HepG2 (cell line): ENCODE results near the gene NCBP3. TPM values are rescaled to one million over a fixed set of nuclear protein-coding genes. Genes with fewer than 3 reads are reported as not detected.

Source experiments
- AKAP8 ChIP-seq: sonication (generic); formaldehyde crosslinking; IDR thresholded peaks from 2 replicates; pipeline ENCODE4 v1.5.1; 2020; ENCODE audit warnings: mild to moderate bottlenecking, missing genetic modification reagents
- ATF7-NPFF ChIP-seq: sonication (generic); formaldehyde crosslinking; IDR thresholded peaks from 2 replicates; pipeline ENCODE4 v1.8.1; 2023; ENCODE audit warnings: mild to moderate bottlenecking, low read depth, missing genetic modification reagents, moderate library complexity
- CAMTA2 ChIP-seq: sonication (generic); formaldehyde crosslinking; IDR thresholded peaks from 2 replicates; pipeline ENCODE4 v1.4.0; 2020; ENCODE audit warnings: mild to moderate bottlenecking, missing genetic modification reagents, borderline replicate concordance
- CCAR2 ChIP-seq: fragments of 200-400 bp; formaldehyde crosslinking; optimal IDR thresholded peaks from 2 replicates; pipeline ENCODE3; 2018; ENCODE audit warnings: low read depth, mild to moderate bottlenecking, low read length, moderate library complexity
- CHD2 ChIP-seq: IDR thresholded peaks from 2 replicates; pipeline ENCODE4 v1.6.1; 2011; ENCODE audit warnings: low read depth, low read length, improper control_type of control experiment
- HNF4G ChIP-seq, 2 experiments: sonication (generic) in 1 of 2; formaldehyde crosslinking in 1 of 2; IDR thresholded peaks; 2 replicates each; pipeline versions ENCODE4 v1.4.0 to v1.6.1; 2011 to 2020; ENCODE audit warnings: borderline replicate concordance in 2 of 2, low read depth in 2 of 2, mild to moderate bottlenecking in 2 of 2, low read length in 1 of 2, missing genetic modification reagents in 1 of 2, moderate library complexity in 1 of 2
- HNRNPL ChIP-seq: fragments of 200-400 bp; formaldehyde crosslinking; IDR thresholded peaks from 2 replicates; pipeline ENCODE4 v1.6.1; 2017; ENCODE audit warnings: mild to moderate bottlenecking, low read depth, low read length
- HOXA7 ChIP-seq: sonication (generic); formaldehyde crosslinking; IDR thresholded peaks from 2 replicates; pipeline ENCODE4 v1.8.1; 2022; ENCODE audit warnings: mild to moderate bottlenecking, missing genetic modification reagents, moderate library complexity
- JDP2 ChIP-seq: sonication (generic); formaldehyde crosslinking; IDR thresholded peaks from 2 replicates; pipeline ENCODE4 v1.8.1; 2022; ENCODE audit warnings: missing genetic modification reagents, borderline replicate concordance
- KLF15 ChIP-seq: sonication (generic); formaldehyde crosslinking; IDR thresholded peaks from 2 replicates; pipeline ENCODE4 v1.8.1; 2023; ENCODE audit warnings: borderline replicate concordance, mild to moderate bottlenecking, inconsistent platforms, missing genetic modification reagents, mixed read lengths
- MAFG ChIP-seq: sonication (generic); formaldehyde crosslinking; IDR thresholded peaks from 2 replicates; pipeline ENCODE4 v1.5.1; 2020; ENCODE audit warnings: mild to moderate bottlenecking, missing genetic modification reagents
- MTF1 ChIP-seq: sonication (generic); formaldehyde crosslinking; IDR thresholded peaks from 2 replicates; pipeline ENCODE4 v1.5.0; 2020; ENCODE audit warnings: missing genetic modification reagents
- NBN ChIP-seq: fragments of 450-650 bp; conservative IDR thresholded peaks from 2 replicates; pipeline ENCODE4 v1.6.1; 2017
- POLR2A ChIP-seq, 2 experiments: IDR thresholded peaks; 2 replicates each; pipeline ENCODE4 v1.6.1; 2011; ENCODE audit warnings: low read depth in 2 of 2, low read length in 2 of 2, mild to moderate bottlenecking in 1 of 2, moderate library complexity in 1 of 2; ENCODE audit not compliant: insufficient read depth in 1 of 2
- SAP130 ChIP-seq: IDR thresholded peaks from 2 replicates; pipeline ENCODE4 v1.6.1; 2016; ENCODE audit warnings: low read depth
- SMARCC2 ChIP-seq: fragments of 450-650 bp; IDR thresholded peaks from 2 replicates; pipeline ENCODE4 v1.6.1; 2017; ENCODE audit warnings: antibody characterized with exemption, mild to moderate bottlenecking
- SRSF1 ChIP-seq: fragments of 200-400 bp; formaldehyde crosslinking; optimal IDR thresholded peaks from 2 replicates; pipeline ENCODE3; 2017; ENCODE audit warnings: mild to moderate bottlenecking, low read depth, low read length, moderate library complexity
- SSRP1 ChIP-seq: IDR thresholded peaks from 2 replicates; pipeline ENCODE4 v1.6.1; 2016; ENCODE audit warnings: control low read depth
- ZNF432 ChIP-seq: sonication (generic); formaldehyde crosslinking; IDR thresholded peaks from 2 replicates; pipeline ENCODE4 v1.5.0; 2020; ENCODE audit warnings: missing genetic modification reagents, mild to moderate bottlenecking, borderline replicate concordance
- ZNF713 ChIP-seq: sonication (generic); formaldehyde crosslinking; IDR thresholded peaks from 2 replicates; pipeline ENCODE4 v1.4.0; 2020; ENCODE audit warnings: mild to moderate bottlenecking, missing genetic modification reagents
- ZNF768 ChIP-seq: sonication (generic); formaldehyde crosslinking; IDR thresholded peaks from 2 replicates; pipeline ENCODE4 v1.4.0; 2020; ENCODE audit warnings: missing genetic modification reagents
- polyA plus RNA-seq, 8 experiments: library from polyadenylated mRNA; depleted of rRNA in 3 of 8; stranded (reverse) in 7 of 8; unstranded in 1 of 8; fragments of >200 nt; fragmentation: Illumina TruSeq in 4 of 8; extraction: Trizol in 4 of 8; gene quantifications; 2 replicates each; pipeline versions ENCODE4 v1.2.1 to v1.2.3, GENCODE V29; 2011 to 2016; ENCODE audit warnings: low read depth in 4 of 8, missing spikeins in 1 of 8, mixed read lengths in 1 of 8; ENCODE audit not compliant: insufficient read depth in 1 of 8
- total RNA-seq, 5 experiments: library from RNA; depleted of rRNA; stranded (reverse); fragments of >200 nt; fragmentation: Illumina TruSeq; extraction: Trizol; gene quantifications; 2 replicates each; pipeline ENCODE4 v1.2.3, GENCODE V29; 2016; ENCODE audit warnings: low read depth in 1 of 5
- TF ChIP-seq, protein P1 (sequence below): sonication (generic); formaldehyde crosslinking; IDR thresholded peaks from 2 replicates; pipeline ENCODE4 v1.8.0; 2022; ENCODE audit warnings: missing genetic modification reagents, mild to moderate bottlenecking, borderline replicate concordance
- TF ChIP-seq, protein P2 (sequence below): sonication (generic); formaldehyde crosslinking; IDR thresholded peaks from 2 replicates; pipeline ENCODE4 v1.5.0; 2020; ENCODE audit warnings: mild to moderate bottlenecking, missing genetic modification reagents
- TF ChIP-seq, protein P3 (sequence below): sonication (generic); formaldehyde crosslinking; IDR thresholded peaks from 2 replicates; pipeline ENCODE4 v1.8.0; 2022; ENCODE audit warnings: mild to moderate bottlenecking, missing genetic modification reagents, borderline replicate concordance

NCBP3 gene
- total and polyA plus RNA-seq, 2 of the 13 experiments (the other 11 are each of a cell fraction or from before 2014, with no cell fraction given), result 19.5 to 24.8 TPM

DNA sequence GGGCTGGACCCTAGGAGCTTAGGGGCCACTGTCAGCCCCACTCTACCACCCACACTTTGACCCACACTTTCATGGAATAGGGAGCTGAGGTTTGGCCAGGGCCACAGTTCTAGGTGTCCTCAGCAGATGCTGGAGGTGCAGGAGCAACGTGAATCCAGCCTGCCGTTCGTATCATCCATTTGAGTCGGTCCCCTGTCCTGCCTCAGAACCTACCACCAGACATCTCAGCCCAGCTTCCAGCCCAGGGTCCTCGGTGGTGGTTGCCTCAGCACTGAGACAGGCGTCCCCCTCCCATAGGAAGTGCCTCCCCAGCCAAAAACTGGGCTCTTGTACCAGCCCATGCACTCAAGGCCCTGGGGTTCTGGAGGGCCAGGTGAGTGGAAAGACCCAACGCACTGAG is 44.7 kb downstream of the NCBP3 start (continued):
- TF ChIP-seq, protein P1, sequence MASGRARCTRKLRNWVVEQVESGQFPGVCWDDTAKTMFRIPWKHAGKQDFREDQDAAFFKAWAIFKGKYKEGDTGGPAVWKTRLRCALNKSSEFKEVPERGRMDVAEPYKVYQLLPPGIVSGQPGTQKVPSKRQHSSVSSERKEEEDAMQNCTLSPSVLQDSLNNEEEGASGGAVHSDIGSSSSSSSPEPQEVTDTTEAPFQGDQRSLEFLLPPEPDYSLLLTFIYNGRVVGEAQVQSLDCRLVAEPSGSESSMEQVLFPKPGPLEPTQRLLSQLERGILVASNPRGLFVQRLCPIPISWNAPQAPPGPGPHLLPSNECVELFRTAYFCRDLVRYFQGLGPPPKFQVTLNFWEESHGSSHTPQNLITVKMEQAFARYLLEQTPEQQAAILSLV, result no peak
- TF ChIP-seq ZNF768 (CRISPR knock-in tag) (peak; percentile 1; the same call in 1 of the 2 replicates), HNF4G (IDR thresholded peaks at IDR 0.05; ENCODE audit: borderline replicate concordance, low read depth, low read length) (no peak), HNF4G (CRISPR knock-in tag; IDR thresholded peaks at IDR 0.05; ENCODE audit: borderline replicate concordance, low read depth) (0 out of 2 replicates have a peak, but pooled peaks have one; percentile 62), HNRNPL (no peak), ATF7-NPFF (CRISPR knock-in tag) (no peak), SAP130 (CRISPR knock-in tag) (no peak), AKAP8 (CRISPR knock-in tag) (no peak), KLF15 (CRISPR knock-in tag) (no peak), MTF1 (CRISPR knock-in tag) (no peak), POLR2A (IDR thresholded peaks at IDR 0.05; ENCODE audit: insufficient read depth in 1 of 2, low read depth in 2 of 2, low read length in 2 of 2) (no peak), SSRP1 (no peak), SMARCC2 (no peak), NBN (no peak), MAFG (no peak), CCAR2 (no peak), CAMTA2 (CRISPR knock-in tag) (no peak), SRSF1 (peak; percentile 39), JDP2 (CRISPR knock-in tag) (no peak), CHD2 (no peak), HOXA7 (CRISPR knock-in tag) (no peak), ZNF713 (CRISPR knock-in tag) (0 out of 2 replicates have a peak, but pooled peaks have one; percentile 59), ZNF432 (no peak)
- TF ChIP-seq, protein P2, sequence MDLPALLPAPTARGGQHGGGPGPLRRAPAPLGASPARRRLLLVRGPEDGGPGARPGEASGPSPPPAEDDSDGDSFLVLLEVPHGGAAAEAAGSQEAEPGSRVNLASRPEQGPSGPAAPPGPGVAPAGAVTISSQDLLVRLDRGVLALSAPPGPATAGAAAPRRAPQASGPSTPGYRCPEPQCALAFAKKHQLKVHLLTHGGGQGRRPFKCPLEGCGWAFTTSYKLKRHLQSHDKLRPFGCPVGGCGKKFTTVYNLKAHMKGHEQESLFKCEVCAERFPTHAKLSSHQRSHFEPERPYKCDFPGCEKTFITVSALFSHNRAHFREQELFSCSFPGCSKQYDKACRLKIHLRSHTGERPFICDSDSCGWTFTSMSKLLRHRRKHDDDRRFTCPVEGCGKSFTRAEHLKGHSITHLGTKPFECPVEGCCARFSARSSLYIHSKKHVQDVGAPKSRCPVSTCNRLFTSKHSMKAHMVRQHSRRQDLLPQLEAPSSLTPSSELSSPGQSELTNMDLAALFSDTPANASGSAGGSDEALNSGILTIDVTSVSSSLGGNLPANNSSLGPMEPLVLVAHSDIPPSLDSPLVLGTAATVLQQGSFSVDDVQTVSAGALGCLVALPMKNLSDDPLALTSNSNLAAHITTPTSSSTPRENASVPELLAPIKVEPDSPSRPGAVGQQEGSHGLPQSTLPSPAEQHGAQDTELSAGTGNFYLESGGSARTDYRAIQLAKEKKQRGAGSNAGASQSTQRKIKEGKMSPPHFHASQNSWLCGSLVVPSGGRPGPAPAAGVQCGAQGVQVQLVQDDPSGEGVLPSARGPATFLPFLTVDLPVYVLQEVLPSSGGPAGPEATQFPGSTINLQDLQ (CRISPR knock-in tag), result no peak
- TF ChIP-seq, protein P3, sequence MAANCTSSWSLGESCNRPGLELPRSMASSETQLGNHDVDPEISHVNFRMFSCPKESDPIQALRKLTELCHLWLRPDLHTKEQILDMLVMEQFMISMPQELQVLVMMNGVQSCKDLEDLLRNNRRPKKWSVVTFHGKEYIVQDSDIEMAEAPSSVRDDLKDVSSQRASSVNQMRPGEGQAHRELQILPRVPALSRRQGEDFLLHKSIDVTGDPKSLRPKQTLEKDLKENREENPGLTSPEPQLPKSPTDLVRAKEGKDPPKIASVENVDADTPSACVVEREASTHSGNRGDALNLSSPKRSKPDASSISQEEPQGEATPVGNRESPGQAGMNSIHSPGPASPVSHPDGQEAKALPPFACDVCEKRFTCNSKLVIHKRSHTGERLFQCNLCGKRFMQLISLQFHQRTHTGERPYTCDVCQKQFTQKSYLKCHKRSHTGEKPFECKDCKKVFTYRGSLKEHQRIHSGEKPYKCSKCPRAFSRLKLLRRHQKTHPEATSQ (CRISPR knock-in tag), result no peak
